GM18870 (cell line): ENCODE data around the gene DIP2C.
"Not testable (repeated sequence)": the region's sequence is repeated elsewhere in the genome, so short reads cannot be mapped to it uniquely, and the experiment has no call there.

Experiments used
- ATAC-seq: cut with Tn5 transposase; IDR thresholded peaks from one replicate; pipeline ENCODE4 v1.9.1; 2021; ENCODE audit warnings: moderate library complexity; ENCODE audit not compliant: unreplicated experiment

The DIP2C gene

GRCh38 chr10:644076-644942, 45.2 kb downstream of the DIP2C start:
- ATAC-seq: no peak

- ATAC-seq: no peak
Measured at GRCh38 chr10:642186-642890, 47.1 kb downstream of the DIP2C start.

GRCh38 chr10:641149-642010, 48.1 kb downstream of the DIP2C start:
- ATAC-seq: no peak

- ATAC-seq: no peak
Measured at GRCh38 chr10:640673-641045, 48.8 kb downstream of the DIP2C start.

- ATAC-seq: no peak
Measured at GRCh38 chr10:639751-640672, 49.5 kb downstream of the DIP2C start.

- no peak for ATAC-seq
Measured at GRCh38 chr10:639001-639750, 50.3 kb downstream of the DIP2C start.

DNA sequence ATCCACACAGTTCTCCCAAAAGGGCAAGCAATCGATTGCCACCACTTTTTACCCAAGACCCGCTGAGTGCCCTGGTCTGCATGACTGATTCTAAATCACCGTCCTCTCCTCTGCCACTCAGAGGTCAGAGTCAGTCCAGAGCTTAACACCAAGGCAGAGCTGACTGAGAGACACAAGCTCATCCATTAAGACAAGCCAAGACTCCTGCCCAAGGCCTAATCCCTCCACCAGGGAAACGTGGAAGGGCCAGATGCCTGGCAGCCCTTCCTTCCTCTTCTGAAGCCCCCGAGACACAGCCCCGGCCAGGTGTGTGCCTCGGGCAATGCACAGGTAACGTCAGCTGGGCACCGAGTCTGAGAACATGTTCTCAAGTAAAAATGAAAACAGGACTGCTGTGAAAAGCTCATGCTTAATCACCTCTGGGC, 51.7 kb downstream of the DIP2C start:
- ATAC-seq: no peak

- no peak for ATAC-seq
Measured at GRCh38 chr10:637221-637620, 52.2 kb downstream of the DIP2C start.

- ATAC-seq: no peak
Measured at GRCh38 chr10:636769-637168, 52.7 kb downstream of the DIP2C start.

DNA sequence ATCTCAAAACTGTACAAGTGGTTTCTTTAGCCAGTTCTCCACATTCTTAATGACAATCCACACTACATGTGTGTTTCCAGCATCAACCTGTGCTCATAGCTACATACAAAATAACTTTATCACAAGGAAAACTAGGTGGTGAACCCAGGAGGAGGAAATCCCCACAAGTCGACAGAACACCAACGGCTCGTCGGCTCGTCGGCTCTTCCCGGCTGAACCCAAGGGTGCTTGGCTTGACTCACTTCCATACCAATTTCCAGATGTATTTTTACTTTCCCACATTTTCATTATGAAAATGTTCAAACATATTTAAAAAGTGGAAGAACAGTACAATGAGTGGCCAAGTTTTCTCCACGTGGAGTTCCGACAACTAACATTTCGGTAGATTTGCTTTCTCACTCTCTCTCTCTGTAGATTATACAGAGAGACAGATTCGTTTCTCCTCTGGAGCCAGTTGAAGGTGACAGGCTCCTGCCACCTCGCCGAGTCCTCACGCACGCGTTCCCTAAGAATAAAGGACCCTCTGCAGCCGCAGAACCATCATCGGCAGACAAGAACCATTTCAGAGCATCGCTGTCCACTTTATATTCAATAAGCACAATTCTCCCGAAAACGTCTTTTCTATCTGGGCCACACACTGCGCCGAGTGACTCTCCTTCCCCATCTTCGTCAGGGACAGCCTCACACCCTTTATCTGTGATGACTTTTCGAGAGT, 53.3 kb downstream of the DIP2C start:
- ATAC-seq: no peak

DNA sequence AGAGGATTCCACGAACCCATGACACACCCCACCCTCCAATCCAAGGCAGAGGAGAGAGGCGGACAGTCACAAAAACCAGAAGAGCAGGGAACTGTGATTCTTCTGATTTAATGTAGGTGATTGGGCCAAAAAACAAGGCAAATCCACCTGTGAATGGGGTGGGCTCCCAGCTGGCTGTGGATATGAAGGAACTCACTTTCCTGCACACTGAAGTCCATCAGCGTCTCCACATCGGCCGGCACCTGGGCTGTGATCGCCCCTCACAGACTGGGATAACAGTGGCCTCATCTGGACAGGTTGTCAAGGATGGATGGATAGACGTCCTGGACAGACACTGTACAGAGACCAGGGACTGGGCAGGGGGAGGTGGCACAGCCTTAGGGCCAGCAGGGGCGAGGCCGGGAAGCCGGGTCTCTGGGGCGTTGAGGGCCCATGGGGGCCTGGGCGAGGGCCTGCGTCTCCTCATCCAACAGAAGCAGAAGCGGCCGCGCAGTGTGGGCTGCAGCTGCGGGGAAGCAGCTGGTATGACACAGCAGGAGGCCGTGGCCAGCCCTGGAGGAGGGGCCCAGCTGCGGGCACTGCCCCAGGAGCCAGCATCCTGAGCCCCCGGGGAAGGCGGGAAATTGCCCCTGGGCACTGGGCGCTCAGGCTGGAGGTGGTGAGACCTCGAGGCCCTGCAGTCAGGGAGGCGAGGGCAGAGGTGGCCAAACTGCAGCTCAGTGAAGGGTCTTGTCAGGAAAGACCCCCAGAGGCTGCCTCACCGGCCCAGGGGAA, 54.2 kb downstream of the DIP2C start:
- no peak for ATAC-seq

DNA sequence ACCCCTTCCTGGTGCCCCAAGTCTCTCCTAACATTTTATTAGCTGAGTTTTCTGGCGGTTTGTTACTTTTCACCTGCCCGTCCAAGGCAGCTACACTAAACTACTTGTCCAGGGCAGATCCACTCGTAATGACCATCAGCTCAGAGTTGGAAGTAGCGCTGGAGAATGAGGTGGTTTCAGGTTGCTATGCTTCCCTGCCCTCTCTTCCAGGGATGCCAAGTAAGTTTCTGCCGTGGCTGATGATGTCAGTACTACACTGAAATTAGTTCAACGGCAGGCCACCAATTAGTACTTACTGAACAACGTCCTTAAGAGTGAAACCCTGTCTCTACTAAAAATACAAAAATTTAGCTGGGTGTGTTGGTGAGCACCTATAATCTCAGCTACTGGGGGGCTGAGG, 55.2 kb downstream of the DIP2C start:
- ATAC-seq: no peak

DNA sequence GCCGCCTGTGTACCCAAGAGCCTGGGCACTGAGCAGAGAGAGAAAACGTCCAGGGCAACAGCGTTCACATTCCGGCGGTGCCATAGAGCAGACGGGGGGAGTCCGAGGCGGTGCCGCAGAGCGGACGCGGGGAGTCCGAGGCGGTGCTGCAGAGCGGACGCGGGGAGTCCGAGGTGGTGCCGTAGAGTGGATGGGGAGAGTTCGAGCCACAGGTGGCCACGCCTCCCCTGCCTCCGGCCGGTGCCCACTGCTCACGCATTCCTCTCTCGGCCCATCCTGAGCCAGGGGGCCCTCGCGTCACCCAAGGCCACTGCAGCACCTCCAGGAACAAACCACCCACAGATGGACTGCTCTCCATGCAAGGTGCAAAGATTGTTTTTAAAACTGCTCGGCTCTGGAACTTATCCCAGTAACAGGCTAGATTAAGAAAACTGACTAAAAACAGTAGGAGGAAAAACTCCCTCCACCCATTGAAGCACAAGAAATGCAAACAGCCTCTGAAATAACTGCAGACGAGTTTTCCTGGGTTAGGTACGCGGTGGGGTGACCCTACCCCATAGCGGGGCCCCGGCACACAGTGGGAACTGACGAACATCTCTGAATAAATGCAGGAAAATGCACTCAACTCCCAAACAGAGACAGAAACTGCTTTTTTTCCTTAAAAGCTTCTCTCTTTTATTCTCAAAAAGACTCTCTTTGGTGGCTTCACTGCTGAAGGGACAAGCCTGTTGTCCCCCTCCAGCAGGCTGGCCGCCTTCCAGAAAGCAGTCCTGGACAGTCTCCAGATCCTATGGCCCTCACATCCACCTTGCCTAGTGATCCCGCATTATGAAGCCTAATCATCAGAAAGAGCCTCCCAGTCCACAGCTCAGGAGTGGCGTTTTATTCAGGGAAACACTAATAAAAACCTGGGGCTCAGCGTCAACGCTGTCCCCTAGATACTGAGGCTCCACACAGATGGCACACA, 55.9 kb downstream of the DIP2C start:
- ATAC-seq: no peak

GRCh38 chr10:632807-633177, 56.7 kb downstream of the DIP2C start:
- not testable (repeated sequence) for ATAC-seq

DNA sequence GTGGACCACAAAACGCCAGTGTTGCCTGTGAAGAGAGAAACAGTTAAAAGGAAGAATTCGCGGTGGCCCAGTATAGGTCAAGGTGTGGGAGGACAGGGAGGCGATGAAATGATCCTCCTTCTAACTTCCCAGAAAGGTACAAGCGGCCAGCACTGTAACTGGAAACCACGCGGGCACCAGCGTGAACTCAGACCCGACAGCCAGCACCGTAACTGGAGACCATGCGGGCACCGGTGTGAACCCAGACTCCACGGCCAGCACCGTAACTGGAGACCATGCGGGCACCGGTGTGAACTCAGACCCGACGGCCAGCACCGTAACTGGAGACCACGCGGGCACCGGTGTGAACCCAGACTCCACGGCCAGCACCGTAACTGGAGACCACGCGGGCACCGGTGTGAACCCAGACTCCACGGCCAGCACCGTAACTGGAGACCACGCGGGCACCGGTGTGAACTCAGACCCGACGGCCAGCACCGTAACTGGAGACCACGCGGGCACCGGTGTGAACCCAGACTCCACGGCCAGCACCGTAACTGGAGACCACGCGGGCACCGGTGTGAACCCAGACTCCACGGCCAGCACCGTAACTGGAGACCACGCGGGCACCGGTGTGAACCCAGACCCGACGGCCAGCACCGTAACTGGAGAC, 57.2 kb downstream of the DIP2C start:
- not testable (repeated sequence) for ATAC-seq

DNA sequence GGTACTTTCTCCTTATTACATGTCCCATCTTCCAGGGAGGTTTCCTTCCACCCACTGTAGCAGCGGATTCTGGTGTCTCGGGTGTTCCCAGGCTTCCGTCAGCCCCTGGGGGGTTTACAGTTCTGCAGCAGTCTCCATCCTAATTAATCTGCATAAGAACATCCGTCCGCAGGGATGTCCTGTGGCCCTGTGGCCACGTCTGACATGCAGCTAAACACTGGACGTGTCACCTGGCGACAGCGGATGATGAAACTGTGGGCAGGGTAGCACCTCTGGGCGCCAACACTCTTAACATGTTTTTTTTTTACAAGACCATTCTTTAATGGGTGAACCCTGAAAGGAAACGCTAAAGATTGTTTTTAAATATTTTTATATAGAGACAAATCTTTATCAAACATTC, 58.2 kb downstream of the DIP2C start:
- no peak for ATAC-seq
